ENCODE results near the gene NSFL1C. TPM values are rescaled to one million over a fixed set of nuclear protein-coding genes. Genes with fewer than 3 reads are reported as not detected.

Gene NSFL1C
- total and polyA plus RNA-seq, 9 of the 15 experiments (the other 6 are each of a cell fraction or from before 2014, with no cell fraction given), result 20.8 to 119 (median 47.0) TPM

- TF ChIP-seq REST (IDR thresholded peaks at IDR 0.05; ENCODE audit: borderline replicate concordance) (no peak), REST (CRISPR knock-in tag; IDR thresholded peaks at IDR 0.05; ENCODE audit: low read depth) (no peak), SMARCC2 (IDR thresholded peaks at IDR 0.05; ENCODE audit: low read depth) (no peak), PTRF (tag; IDR thresholded peaks at IDR 0.05) (no peak), PATZ1 (CRISPR knock-in tag; IDR thresholded peaks at IDR 0.05; ENCODE audit: borderline replicate concordance) (no peak), TRIM25 (IDR thresholded peaks at IDR 0.05; ENCODE audit: borderline replicate concordance) (no peak), ZBTB1 (CRISPR knock-in tag; IDR thresholded peaks at IDR 0.05; ENCODE audit: borderline replicate concordance, low read depth) (no peak), HMBOX1 (IDR thresholded peaks at IDR 0.05) (no peak), ELF4 (CRISPR knock-in tag; IDR thresholded peaks at IDR 0.05) (no peak), RUNX1 (IDR thresholded peaks at IDR 0.05; ENCODE audit: low read depth) (no peak), SNAPC5 (CRISPR knock-in tag; IDR thresholded peaks at IDR 0.05) (no peak), HDAC6 (IDR thresholded peaks at IDR 0.05; ENCODE audit: low read depth, low read length) (no peak), NONO (IDR thresholded peaks at IDR 0.05; ENCODE audit: low read depth in 2 of 2, low read length in 1 of 2) (no peak), CC2D1A (IDR thresholded peaks at IDR 0.05) (no peak), ZNF239 (CRISPR knock-in tag; IDR thresholded peaks at IDR 0.05) (no peak)
Observed at GRCh38 chr20:1507276-1507675, 40.6 kb upstream of the NSFL1C start (continued).
